NOMO-1 treated with dmso at 0.1 percent for 144 hours (cell line): ENCODE measurements around the gene DOCK4.

Experiments used
- DNase-seq: peaks from one replicate; lab custom pipeline; 2025; ENCODE audit not compliant: unreplicated experiment; lab: John Stamatoyannopoulos, UW

The DOCK4 gene

DNA sequence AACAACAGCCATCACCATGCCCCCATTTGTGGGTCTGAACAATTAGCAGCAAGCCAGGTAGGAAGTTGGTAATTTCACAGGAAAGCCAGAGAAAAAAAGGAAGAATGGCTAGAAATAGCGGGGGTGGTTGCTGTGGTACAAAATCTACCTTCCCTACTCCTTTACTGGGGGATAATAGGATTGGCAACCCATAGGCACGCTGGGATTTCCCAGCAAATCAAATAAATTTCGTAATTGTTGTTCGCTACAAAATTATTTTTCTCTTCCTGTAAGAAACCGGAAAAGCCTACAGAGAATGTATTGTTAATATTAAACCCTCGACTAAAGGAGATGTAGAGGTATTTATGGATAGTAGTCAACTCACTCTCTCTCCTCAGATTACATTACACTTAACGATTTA, 123.9 kb downstream of the DOCK4 start:
- DNase-seq, result no peak

GRCh38 chr7:112081778-112082177, 124.4 kb downstream of the DOCK4 start:
- DNase-seq, result no peak

DNA sequence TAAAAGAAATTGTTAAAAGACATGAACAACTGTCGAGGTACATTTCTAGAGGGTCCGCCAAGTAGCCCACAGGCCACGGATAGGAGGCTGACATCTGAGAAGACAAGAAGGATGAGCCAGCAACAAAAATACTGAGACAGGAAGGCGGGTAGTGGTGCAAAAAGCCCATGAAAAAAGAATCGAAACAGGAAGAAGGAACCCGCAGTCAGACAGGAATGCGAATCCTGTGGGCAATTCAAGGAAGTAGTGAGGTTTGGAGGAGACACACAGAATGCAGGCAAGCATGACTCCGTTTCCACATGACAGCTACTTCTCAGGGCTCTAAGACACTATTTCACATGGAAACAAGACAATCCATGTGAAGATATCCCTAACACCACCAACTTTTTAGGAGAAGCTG, 125.2 kb downstream of the DOCK4 start:
- peak; percentile 51 for DNase-seq

- peak; percentile 32 for DNase-seq
These were observed 125.8 kb downstream of the DOCK4 start for GRCh38 chr7:112080441-112080840.

- DNase-seq, result no peak
These were observed 126.5 kb downstream of the DOCK4 start for GRCh38 chr7:112079673-112080072.

GRCh38 chr7:112079122-112079521, 127.1 kb downstream of the DOCK4 start:
- no peak for DNase-seq

DNA sequence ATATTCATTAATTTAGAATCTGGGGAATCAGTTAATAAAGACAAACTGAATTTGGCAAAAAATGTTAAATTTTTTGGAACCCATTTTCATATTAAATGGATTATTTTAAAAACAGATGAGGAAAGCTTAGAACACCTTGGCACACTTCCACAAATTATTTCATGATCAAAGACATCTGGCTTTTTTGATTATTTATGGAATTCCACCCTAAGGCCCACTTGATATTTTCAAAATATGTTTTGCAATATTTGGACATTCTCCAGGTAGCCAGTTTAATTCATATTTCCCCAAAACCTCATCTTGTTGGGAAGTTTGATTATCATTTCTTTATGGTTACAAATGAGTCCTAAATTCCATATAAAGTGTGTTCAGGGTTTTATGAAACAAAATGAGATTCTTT, 129.9 kb downstream of the DOCK4 start:
- DNase-seq, result no peak

- no peak for DNase-seq
These were observed 131.7 kb downstream of the DOCK4 start for GRCh38 chr7:112074464-112074863.

GRCh38 chr7:112073530-112073929, 132.7 kb downstream of the DOCK4 start:
- DNase-seq, result no peak

DNA sequence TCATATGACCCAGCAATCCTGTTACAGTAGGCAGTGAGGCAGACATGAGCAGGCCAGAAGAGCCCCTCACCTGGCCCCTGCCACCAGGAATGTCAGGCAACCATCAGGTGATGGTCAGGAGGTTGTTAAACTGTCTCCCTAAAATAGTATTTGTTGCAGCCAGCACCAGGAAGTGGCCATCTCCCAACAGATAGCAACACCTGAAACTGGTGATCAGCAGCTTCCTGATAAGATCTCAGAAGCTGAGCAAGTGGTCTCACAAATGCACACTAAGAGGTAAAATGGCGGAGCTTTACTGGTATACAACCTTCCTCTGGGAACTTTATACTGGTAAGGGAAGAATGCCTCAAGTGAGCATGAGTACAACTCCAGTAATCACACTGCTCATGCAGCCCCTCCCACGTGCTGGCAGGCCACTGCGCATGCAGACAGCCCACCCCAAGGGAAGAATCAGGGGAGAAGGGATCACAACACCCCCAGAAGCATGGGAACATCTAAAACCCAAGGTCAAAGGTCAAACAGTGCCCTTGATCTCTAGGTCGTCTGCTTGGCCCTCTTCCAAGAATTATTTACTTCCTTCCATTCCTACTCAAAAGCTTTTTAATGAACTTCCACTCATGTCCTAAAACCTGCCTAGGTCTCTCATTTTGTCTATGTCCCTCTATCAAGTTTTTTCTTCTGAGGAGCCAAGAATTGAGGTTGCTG, 133.5 kb downstream of the DOCK4 start:
- no peak for DNase-seq

- DNase-seq, result no peak
These were observed 134.3 kb downstream of the DOCK4 start for GRCh38 chr7:112071856-112072255.

DNA sequence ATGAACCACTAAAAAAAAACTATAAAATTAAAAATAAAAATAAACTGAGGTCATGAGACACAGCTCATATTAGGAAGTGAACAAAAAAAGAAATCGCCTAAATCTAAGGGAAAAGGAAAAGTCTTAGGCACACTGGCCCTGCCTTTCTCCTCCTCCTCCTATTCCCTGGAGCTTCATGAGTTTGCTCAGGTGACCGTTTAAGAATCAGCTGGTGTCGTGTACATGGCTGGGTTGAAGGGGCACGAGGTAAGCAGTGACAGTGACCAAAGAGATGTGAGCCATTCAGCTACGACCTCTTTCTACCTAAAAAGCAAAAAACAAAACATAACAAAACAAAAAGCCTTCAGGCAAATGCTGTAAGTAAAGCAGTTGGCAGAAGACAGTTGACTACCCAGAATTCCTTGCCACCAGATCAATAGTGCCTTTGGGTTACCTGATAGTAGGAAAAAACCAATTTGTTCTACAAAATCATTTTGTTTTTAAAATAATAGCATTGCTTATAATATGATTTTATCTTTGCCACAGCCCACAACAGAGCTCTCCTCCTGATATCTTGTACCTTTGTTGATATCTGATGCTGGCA, 135.4 kb downstream of the DOCK4 start:
- DNase-seq, result no peak

GRCh38 chr7:112069879-112070321, 136.3 kb downstream of the DOCK4 start:
- no peak for DNase-seq

DNA sequence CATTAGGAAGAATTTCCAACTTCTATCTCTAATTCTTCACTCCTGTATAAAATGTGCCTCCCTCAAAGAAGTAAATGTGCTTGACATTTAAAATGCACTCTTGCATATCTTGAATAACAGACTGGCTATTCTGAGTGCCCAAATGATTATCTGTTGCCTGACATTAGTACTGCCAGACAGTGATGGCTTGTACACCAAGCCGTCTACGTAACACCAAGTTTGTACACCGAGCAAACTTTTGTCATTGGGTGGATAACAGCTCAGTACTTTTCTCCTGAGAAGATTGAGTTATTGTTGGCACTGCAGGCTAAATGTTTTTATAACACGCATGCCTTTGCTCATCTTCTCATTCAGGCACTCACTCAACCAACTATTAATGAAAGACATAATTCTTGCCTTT, 137.2 kb downstream of the DOCK4 start:
- DNase-seq, result no peak

GRCh38 chr7:112067632-112068540, 138.3 kb downstream of the DOCK4 start:
- DNase-seq, result no peak

DNA sequence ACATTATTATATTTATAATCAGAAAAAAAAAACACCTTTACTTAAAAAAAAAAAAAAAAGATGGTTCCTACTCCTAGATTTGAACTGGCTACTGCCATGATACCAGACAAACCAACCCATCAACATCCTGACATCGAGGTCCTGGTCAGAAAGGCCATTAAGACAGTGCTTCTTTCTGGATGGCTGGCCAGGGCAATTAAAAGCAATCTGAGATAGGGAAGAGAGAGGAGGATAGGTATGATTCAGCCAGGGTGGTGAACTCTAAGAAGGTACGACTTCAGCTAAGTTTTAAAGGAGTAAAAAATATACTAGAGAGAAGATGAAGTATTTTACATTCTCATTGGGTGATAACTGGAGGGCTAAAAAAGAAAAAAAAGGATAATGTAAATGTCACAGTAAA, 139.0 kb downstream of the DOCK4 start:
- no peak for DNase-seq

- DNase-seq, result no peak
These were observed 140.4 kb downstream of the DOCK4 start for GRCh38 chr7:112065758-112066157.

DNA sequence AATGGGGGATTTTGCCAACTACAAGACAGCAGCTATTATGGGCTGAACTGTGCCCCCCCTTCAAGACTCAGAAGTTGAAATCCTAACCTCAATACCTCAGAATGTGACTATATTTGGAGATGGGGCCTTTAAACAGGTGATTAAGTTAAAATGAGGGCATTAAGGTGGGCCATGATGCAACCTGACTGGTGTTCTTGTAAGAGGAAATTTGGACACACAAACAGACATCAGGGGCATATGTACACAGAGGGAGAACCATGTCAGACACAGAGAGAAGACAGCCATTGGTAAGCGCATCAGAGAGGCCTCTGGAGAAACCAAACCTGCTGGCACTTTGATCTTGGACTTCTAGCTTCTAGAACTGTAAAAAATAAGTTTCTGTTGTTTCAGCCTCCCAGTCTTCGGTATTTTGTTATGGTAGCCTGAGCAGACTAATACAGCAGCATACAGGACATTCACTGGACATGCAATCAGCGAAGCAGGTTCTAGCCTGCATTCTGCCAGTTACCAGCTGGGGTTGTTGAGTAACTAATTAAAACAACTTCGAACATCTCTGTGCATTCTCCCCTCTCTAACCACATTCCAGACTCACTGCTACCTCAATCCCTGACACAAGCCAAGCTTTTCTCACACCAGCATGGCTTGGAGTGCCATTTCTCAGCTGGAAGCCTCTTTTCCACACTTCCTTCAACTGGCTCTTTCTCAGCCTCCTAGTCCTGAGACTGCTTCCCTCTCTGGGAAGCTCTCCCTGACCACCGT, 141.4 kb downstream of the DOCK4 start:
- no peak for DNase-seq

GRCh38 chr7:112063974-112064373, 142.2 kb downstream of the DOCK4 start:
- no peak for DNase-seq

GRCh38 chr7:112061051-112061450, 145.1 kb downstream of the DOCK4 start:
- no peak for DNase-seq

GRCh38 chr7:112060625-112061024, 145.6 kb downstream of the DOCK4 start:
- DNase-seq, result no peak
